Transverse colon (tissue), 4 donors: ENCODE measurements around the gene GNA12. TPM values are rescaled to one million over a fixed set of nuclear protein-coding genes. Genes with fewer than 3 reads are reported as not detected.
A peak's percentile ranks its signal among the peaks of the same experiment; 100 is the strongest.

Source experiments
- DNase-seq: peaks from one replicate; pipeline ENCODE4 v3.0.0-alpha.2; 2019
- H3K27ac ChIP-seq, 4 donors: fragments of 200-600 bp; sonication (generic); 2 replicates each; pipeline ENCODE4 v1.5.1; 2016 to 2018; ENCODE audit warnings: inconsistent platforms in 4 of 4
- H3K27me3 ChIP-seq: fragments of 200-600 bp; sonication (generic); 2 replicates; pipeline ENCODE4 v1.5.1; 2017; ENCODE audit warnings: inconsistent platforms
- H3K36me3 ChIP-seq, 4 donors: fragments of 200-600 bp; sonication (generic); 2 replicates each; pipeline ENCODE4 v1.5.1; 2017 to 2019; ENCODE audit warnings: inconsistent platforms in 4 of 4
- H3K4me1 ChIP-seq, 4 donors: fragments of 200-600 bp; sonication (generic); 2 replicates each; pipeline ENCODE4 v1.5.1; 2017 to 2020; ENCODE audit warnings: inconsistent platforms in 4 of 4
- H3K4me3 ChIP-seq, 4 donors: fragments of 200-600 bp; sonication (generic); 1 replicate in 1 of 4; 2 replicates in 3 of 4; pipeline versions ENCODE4 v1.5.1 to v1.6.1; 2017 to 2019; ENCODE audit warnings: inconsistent platforms in 4 of 4
- H3K9me3 ChIP-seq, 2 donors: fragments of 200-600 bp; sonication (generic); 2 replicates each; pipeline ENCODE4 v1.5.1; 2017 to 2019; ENCODE audit warnings: inconsistent platforms in 2 of 2
- CTCF ChIP-seq, 5 experiments: fragments of 200-600 bp in 3 of 5; fragments of 450-650 bp in 2 of 5; sonication (generic) in 3 of 5; IDR thresholded peaks; 1 replicate in 2 of 5; 2 replicates in 3 of 5; pipeline ENCODE4 v1.5.1; 2016 to 2017; ENCODE audit warnings: antibody characterized with exemption in 5 of 5, inconsistent platforms in 3 of 5, mild to moderate bottlenecking in 2 of 5, moderate library complexity in 1 of 5
- EP300 ChIP-seq: sonication (generic); formaldehyde crosslinking; IDR thresholded peaks from one replicate; pipeline ENCODE4 v1.6.1; 2017; ENCODE audit warnings: antibody characterized with exemption, low read depth
- POLR2A ChIP-seq: fragments of 450-650 bp; IDR thresholded peaks from one replicate; pipeline ENCODE4 v1.6.1; 2016; ENCODE audit warnings: antibody characterized with exemption, mild to moderate bottlenecking, moderate library complexity
- POLR2AphosphoS5 ChIP-seq, 3 donors: sonication (generic); formaldehyde crosslinking; IDR thresholded peaks; one replicate each; pipeline ENCODE4 v1.6.1; 2016; ENCODE audit warnings: antibody characterized with exemption in 3 of 3
- WGBS, 2 donors: methylation state at CpG; one replicate each; pipeline ENCODE4 v1.1.5; 2018; ENCODE audit warnings: low coverage in 1 of 2; 5-methylcytosine and 5-hydroxymethylcytosine counted together
- in situ Hi-C, 4 donors: fragments of 200-750 bp; cut with MboI; loops; one replicate each; pipeline versions ENCODE4 v1.15.0 to v1.15.1; 2017; ENCODE audit warnings: low sequenced_read_pairs in 3 of 4, low pct_ligation_motif_present in 1 of 4, low pct_unique_long_range_greater_than_20kb in 1 of 4
- intact Hi-C: fragments of 100-400 bp; cut with DNase I; formaldehyde crosslinking; loops from one replicate; pipeline ENCODE4 v1.15.1; 2023; ENCODE audit warnings: low total_unique reads
- total RNA-seq, 4 donors: library from RNA; depleted of rRNA; stranded (reverse); fragments of >200 nt; gene quantifications; one replicate each; pipeline ENCODE4 v1.1.0, GENCODE V29; 2016

The GNA12 gene
- total RNA-seq, 4 donors from 2014 or later: 18.9 to 39.6 (median 22.2) TPM

DNA sequence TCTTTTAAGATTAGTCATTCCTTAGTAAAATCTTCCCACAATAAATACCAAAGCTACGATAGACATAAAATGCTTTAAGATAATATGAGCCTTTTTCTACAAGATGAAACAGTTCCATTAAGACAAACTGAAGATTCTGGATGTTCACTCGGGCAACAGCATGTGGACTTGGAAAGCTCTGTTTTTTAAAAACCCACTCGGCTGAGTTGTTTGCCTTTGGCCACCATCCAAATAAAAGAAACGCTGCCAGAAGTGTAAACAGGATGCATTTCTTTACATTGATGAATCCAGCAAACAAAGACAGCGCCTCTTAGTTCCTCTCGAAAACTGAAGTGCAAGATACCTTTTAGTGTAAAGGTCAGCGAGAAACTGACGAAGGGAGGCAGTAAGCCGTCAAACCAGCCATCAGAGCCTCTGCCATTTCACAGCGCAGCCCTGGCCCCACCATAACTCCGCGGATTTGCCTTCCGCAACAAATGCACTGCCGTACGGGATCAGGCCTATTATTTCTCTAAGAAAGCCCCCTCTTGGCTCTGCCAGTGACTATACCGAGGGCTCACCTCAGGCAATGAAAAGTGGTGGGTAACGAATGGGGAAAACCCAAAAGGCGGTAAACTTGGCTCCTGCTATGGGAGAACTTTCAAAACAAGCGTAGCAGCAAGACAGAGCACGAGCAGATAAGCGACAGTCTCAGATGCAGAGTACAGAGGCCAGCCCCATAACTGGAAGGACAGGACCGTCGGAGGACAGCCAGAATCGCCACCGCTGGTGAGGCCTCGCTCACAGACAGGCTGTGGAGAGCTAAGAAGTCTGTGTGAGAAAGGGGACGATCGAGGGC, 41.4 kb downstream of the GNA12 start:
- in situ Hi-C loops: no loop called here
- peaks cover 15 to 45% (median 20%) of the 10 kb centered on the region in 4 donors for H3K4me1 ChIP-seq
- H3K4me3 ChIP-seq: no peak overlapping the region
- H3K9me3 ChIP-seq: no peaks in the 10 kb centered on the region
- no peaks in the 10 kb centered on the region for H3K27me3 ChIP-seq
- H3K27ac ChIP-seq: peak overlapping the region in 3 of 4 donors; percentile 45 to 59 (median 58)
- 73 to 81% methylated on average over 19 to 28 of the region's 28 CpGs for WGBS, 2 donors
- intact Hi-C loops: no loop called here
- no peak for DNase-seq
- no peaks in the 10 kb centered on the region for H3K36me3 ChIP-seq
- TF ChIP-seq POLR2A (no peak), EP300 (no peak), CTCF (IDR thresholded peaks at IDR 0.05) (no peak), POLR2AphosphoS5 (IDR thresholded peaks at IDR 0.05) (no peak)

DNA sequence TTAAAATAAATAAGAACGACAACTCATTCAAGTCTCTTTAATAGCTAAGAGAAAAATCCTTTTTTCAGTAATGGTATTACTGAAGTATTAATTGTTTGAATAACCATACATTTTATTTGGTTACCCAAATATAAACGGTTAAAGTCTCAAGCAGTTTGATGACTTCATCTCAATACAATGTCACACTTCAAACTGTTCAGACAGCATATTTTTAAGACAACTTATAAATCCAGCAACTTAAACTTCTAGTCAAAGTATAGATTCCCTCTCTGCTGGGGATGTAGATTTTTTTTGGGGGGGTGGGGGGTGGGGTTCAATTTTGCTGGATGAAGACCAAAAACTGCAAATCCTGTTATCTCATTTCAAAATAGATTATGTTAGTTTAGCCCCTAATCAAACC, 42.0 kb downstream of the GNA12 start:
- no peak for DNase-seq
- intact Hi-C loops (no loop called here), in situ Hi-C loops (no loop called here)
- 58 to 69% methylated on average over 2 of the region's 2 CpGs for WGBS, 2 donors
- no peak overlapping the region for H3K4me3 ChIP-seq
- TF ChIP-seq CTCF (IDR thresholded peaks at IDR 0.05) (no peak), POLR2AphosphoS5 (IDR thresholded peaks at IDR 0.05) (no peak), POLR2A (no peak), EP300 (no peak)
- no peaks in the 10 kb centered on the region for H3K36me3 ChIP-seq
- no peaks in the 10 kb centered on the region for H3K9me3 ChIP-seq
- H3K27ac ChIP-seq: peak overlapping the region in 2 of 4 donors; percentile 4 to 59
- H3K4me1 ChIP-seq: peaks cover 15 to 46% (median 20%) of the 10 kb centered on the region in 4 donors
- no peaks in the 10 kb centered on the region for H3K27me3 ChIP-seq

DNA sequence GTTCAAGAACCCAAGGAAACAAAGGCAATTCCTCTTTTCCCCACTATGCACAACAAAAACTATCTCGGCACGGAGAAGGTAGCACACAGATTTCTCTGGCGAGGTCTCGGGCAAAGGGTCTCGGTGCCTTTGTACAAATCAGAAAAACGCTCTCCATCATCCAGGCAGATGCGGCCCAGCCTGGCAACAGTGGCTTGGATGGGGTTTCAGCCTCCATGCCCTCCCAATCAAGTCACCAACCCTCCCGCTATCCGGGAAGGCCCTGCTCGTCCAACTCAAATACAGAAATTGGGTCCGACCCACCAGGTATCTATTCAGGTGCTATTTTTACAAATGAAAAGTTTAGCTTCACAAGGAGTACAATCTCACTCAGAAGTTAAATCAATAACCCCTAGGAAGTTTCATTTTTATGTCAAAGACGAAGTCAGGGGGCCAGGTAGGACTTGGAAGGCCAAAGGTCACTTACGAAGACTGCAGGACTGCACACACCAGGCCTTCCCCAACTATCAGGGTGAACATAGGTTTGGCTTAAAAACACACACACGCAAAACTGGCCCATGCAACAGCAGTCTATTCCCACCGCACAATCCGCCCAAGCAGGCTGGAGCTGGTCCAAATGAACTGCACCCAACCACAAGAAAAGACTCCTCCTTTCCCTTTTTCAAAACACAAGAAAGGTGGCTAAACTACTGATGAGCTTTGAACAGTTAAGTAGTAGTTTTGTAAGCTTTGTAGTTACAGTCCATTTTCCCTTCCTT, 43.0 kb downstream of the GNA12 start:
- TF ChIP-seq POLR2AphosphoS5 (IDR thresholded peaks at IDR 0.05) (no peak), CTCF (IDR thresholded peaks at IDR 0.05) (no peak), POLR2A (no peak), EP300 (no peak)
- Histone ChIP-seq H3K36me3 (no peaks in the 10 kb centered on the region), H3K27ac (peak overlapping the region; percentile 4 to 35 (median 18)), H3K27me3 (no peaks in the 10 kb centered on the region), H3K4me1 (peaks cover 15 to 48% (median 20%) of the 10 kb centered on the region in 4 donors), H3K9me3 (no peaks in the 10 kb centered on the region), H3K4me3 (no peak overlapping the region)
- intact Hi-C loops: no loop called here
- in situ Hi-C loops: no loop called here
- 62 to 82% methylated on average over 2 to 16 of the region's 16 CpGs for WGBS, 2 donors
- DNase-seq: no peak

DNA sequence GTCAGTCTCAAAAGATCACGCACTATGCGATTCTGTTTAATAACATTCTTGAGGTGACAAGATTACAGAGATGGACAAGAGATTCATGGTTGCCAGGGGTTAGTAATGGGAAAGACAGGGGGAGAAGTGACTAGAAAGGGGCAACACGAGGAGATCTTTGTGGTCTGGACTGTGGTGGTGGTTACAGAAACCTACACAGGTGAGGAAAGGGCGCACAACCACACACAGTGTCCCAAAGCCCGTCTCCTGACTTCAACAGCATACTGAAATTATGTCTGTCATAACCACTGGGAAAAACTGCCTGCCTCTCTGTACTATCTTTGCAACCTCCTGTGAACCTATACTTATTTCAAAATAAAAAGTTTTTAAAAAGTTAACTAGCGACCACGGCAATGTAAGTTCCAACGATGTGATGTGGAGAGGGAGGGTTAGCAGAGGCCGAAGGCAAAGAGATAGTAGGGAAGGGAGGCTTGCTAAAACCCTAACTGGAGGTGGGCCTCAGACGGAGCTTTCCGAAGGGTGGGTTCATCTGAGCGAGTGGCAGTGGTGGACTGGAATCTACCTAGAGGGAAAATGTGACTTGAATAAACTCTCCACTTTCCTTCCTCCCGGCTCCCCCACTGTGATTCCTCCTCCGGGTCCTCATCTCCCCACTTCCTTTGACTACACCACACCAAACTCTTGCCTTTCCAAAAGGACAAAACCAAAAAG, 43.7 kb downstream of the GNA12 start:
- H3K4me3 ChIP-seq: no peak overlapping the region
- intact Hi-C loops (no loop called here), in situ Hi-C loops (no loop called here)
- no peak overlapping the region for H3K27ac ChIP-seq
- 85 to 92% methylated on average over 10 to 14 of the region's 14 CpGs for WGBS, 2 donors
- peaks cover 15 to 48% (median 20%) of the 10 kb centered on the region in 4 donors for H3K4me1 ChIP-seq
- TF ChIP-seq POLR2A (no peak), CTCF (IDR thresholded peaks at IDR 0.05) (no peak), EP300 (no peak), POLR2AphosphoS5 (IDR thresholded peaks at IDR 0.05) (no peak)
- H3K27me3 ChIP-seq: no peaks in the 10 kb centered on the region
- no peak for DNase-seq
- no peaks in the 10 kb centered on the region for H3K9me3 ChIP-seq
- H3K36me3 ChIP-seq: no peaks in the 10 kb centered on the region
